Left lung (tissue), 10 donors: ENCODE results near the gene PCDH1. TPM values are rescaled to one million over a fixed set of nuclear protein-coding genes. Genes with fewer than 3 reads are reported as not detected.

ENCODE experiments used
- ATAC-seq: fragments of 200-7000 bp; cut with Tn5 transposase; one replicate; pipeline ENCODE4 v1.9.1; 2020; ENCODE audit warnings: moderate library complexity
- DNase-seq, 4 donors: peaks; one replicate each; pipeline ENCODE4 v3.0.0-alpha.2; 2013 to 2020
- H3K27ac ChIP-seq, 2 donors: fragments of 200-600 bp; sonication (generic) in 1 of 2; one replicate each; pipeline versions ENCODE4 v1.5.0 to v1.8.0; 2020 to 2021
- H3K27me3 ChIP-seq, 2 donors: fragments of 200-600 bp; sonication (generic) in 1 of 2; one replicate each; pipeline versions ENCODE4 v1.5.0 to v1.8.0; 2020 to 2021
- H3K36me3 ChIP-seq, 2 donors: fragments of 200-600 bp; sonication (generic) in 1 of 2; one replicate each; pipeline versions ENCODE4 v1.5.0 to v1.8.0; 2020 to 2021
- H3K4me1 ChIP-seq, 2 donors: fragments of 200-600 bp; one replicate each; pipeline ENCODE4 v1.8.0; 2021
- H3K4me3 ChIP-seq, 2 donors: fragments of 200-600 bp; sonication (generic) in 1 of 2; one replicate each; pipeline versions ENCODE4 v1.5.0 to v1.8.0; 2020 to 2021; ENCODE audit warnings: mild to moderate bottlenecking in 1 of 2
- H3K9me3 ChIP-seq, 2 donors: fragments of 200-600 bp; sonication (generic) in 1 of 2; one replicate each; pipeline versions ENCODE4 v1.5.0 to v1.8.0; 2020 to 2021
- CTCF ChIP-seq, 2 donors: fragments of 200-600 bp; sonication (generic) in 1 of 2; IDR thresholded peaks; one replicate each; pipeline versions ENCODE4 v1.5.0 to v1.8.0; 2021; ENCODE audit warnings: antibody characterized with exemption in 2 of 2
- intact Hi-C, 2 donors: fragments of 100-400 bp; cut with DNase I; formaldehyde crosslinking; loops; one replicate each; pipeline versions ENCODE4 v1.11.2 to v1.14.2; 2022
- polyA plus RNA-seq, 6 donors: library from polyadenylated mRNA; unstranded; fragments of 120-200 nt; gene quantifications; one replicate each; pipeline ENCODE4 v1.2.1, GENCODE V29; 2013; ENCODE audit not compliant: insufficient read length in 6 of 6
- total RNA-seq, 2 donors: library from RNA; stranded (reverse); fragmentation: NEBNext Ultra II Directional; extraction: Animal tissue kit (Norgen Biotek cat#: 25700); gene quantifications; one replicate each; pipeline ENCODE4 v1.2.1, GENCODE V29; 2021
- donor health status: DM: no; HTN: yes; CAD: no.
- donor health status: DM: no; HTN: no; CAD: no.

The PCDH1 gene
- total and polyA plus RNA-seq, 8 donors, result 23.6 to 65.0 (median 34.1) TPM

DNA sequence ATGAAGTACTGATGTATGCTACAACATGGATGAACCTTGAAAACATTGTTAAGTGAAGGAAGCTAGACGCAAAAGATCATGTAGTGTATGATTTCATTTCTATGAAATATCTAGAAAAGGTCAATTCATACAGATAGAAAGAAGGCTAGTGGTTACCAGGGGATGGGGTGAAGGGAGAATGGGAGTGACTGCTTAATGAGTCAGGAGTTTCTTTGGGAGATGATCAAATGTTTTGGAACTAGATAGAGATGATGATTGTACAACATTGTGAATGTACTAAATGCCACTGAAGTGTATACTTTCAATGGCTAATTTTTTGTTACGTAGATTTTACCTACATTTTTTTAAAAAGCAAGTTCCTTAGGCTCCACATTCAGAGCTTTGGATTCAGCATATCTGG, 30.6 kb upstream of the PCDH1 start:
- ATAC-seq, result no peak

DNA sequence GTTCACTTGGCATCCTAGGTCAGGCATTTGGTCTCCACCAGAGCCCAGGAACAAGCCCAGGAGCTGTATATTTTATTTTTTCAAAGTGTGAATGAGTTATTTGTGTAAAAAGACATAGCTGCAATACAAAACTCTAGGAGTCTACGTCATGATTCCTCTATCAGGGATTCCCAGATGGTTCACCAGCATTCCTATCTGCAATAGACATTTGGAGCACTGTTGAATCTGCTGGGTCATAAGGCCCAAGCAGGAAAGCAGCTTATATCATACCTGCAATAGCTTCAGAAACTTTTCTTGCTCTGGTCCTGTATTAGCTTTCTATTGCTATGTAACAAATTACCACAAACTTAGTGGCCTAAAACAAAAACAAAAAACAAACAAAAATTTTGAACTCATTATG, 28.8 kb upstream of the PCDH1 start:
- Histone ChIP-seq H3K9me3 (no peaks in the 10 kb centered on the region), H3K36me3 (no peaks in the 10 kb centered on the region), H3K4me3 (no peak overlapping the region), H3K27me3 (no peaks in the 10 kb centered on the region), H3K27ac (no peak overlapping the region), H3K4me1 (no peaks in the 10 kb centered on the region)
- no peak for TF ChIP-seq CTCF (IDR thresholded peaks at IDR 0.05)
- ATAC-seq (no peak), DNase-seq (no peak)
- intact Hi-C loops, result no loop called here

More for the DNA sequence above, 30.6 kb upstream of the PCDH1 start:
- no peaks in the 10 kb centered on the region for H3K9me3 ChIP-seq
- intact Hi-C loops, result no loop called here
- no peaks in the 10 kb centered on the region for H3K36me3 ChIP-seq
- H3K27me3 ChIP-seq, result peaks cover 3 to 18% of the 10 kb centered on the region in 2 donors
- no peak for DNase-seq
- peaks cover 1 to 2% of the 10 kb centered on the region in 2 donors for H3K4me1 ChIP-seq
- TF ChIP-seq CTCF (IDR thresholded peaks at IDR 0.05), result no peak
- no peak overlapping the region for H3K4me3 ChIP-seq
- H3K27ac ChIP-seq, result no peak overlapping the region

DNA sequence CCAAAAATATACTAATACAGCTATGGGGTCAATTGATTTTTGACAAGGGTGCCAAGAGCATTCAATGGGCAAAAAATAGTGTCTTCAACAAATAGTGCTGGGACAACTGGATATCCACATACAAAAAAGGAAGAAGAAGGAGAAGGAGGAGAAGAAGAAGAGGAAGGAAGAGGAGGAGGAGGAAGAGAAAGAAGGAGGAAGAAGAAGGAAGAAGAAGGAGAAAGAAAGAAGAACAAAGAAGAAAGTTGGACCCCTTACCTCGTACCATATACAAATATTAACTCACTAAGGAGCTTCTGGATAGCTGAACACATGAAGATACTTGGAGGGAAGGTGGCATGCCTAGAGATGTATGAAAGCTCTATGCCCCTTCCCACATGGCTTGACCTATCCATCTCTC, 28.3 kb upstream of the PCDH1 start:
- no peaks in the 10 kb centered on the region for H3K27me3 ChIP-seq
- no peak for ATAC-seq
- intact Hi-C loops, result no loop called here

GRCh38 chr5:141904551-141904950, 26.3 kb upstream of the PCDH1 start:
- no peak for ATAC-seq
- H3K36me3 ChIP-seq, result no peaks in the 10 kb centered on the region
- H3K9me3 ChIP-seq, result no peaks in the 10 kb centered on the region
- TF ChIP-seq CTCF (IDR thresholded peaks at IDR 0.05), result no peak
- no peak overlapping the region for H3K27ac ChIP-seq
- intact Hi-C loops, result no loop called here
- no peak for DNase-seq
- no peaks in the 10 kb centered on the region for H3K4me1 ChIP-seq
- no peaks in the 10 kb centered on the region for H3K27me3 ChIP-seq
- no peak overlapping the region for H3K4me3 ChIP-seq

More for the DNA sequence above, 28.3 kb upstream of the PCDH1 start:
- TF ChIP-seq CTCF (IDR thresholded peaks at IDR 0.05), result no peak
- no peak overlapping the region for H3K4me3 ChIP-seq
- no peaks in the 10 kb centered on the region for H3K9me3 ChIP-seq
- DNase-seq, result no peak
- H3K4me1 ChIP-seq, result no peaks in the 10 kb centered on the region
- H3K27ac ChIP-seq, result no peak overlapping the region
- H3K36me3 ChIP-seq, result no peaks in the 10 kb centered on the region

- ATAC-seq, result no peak
- no peaks in the 10 kb centered on the region for H3K27me3 ChIP-seq
- intact Hi-C loops, result no loop called here
Observed at GRCh38 chr5:141903261-141903660, 25.1 kb upstream of the PCDH1 start.

More at GRCh38 chr5:141903261-141903660, 25.1 kb upstream of the PCDH1 start:
- no peak overlapping the region for H3K4me3 ChIP-seq
- TF ChIP-seq CTCF (IDR thresholded peaks at IDR 0.05), result no peak
- no peak overlapping the region for H3K27ac ChIP-seq
- H3K4me1 ChIP-seq, result no peaks in the 10 kb centered on the region
- H3K9me3 ChIP-seq, result no peaks in the 10 kb centered on the region
- DNase-seq, result no peak
- H3K36me3 ChIP-seq, result no peaks in the 10 kb centered on the region
